SU-DHL-6 (cell line): ENCODE results near the gene TWNK.

Experiments
- H2AFZ ChIP-seq: fragments of 200-600 bp; sonication (generic); 2 replicates; pipeline ENCODE4 v1.6.1; 2014; ENCODE audit warnings: low read depth, mild to moderate bottlenecking, moderate library complexity, mixed read lengths, antibody characterized with exemption, low read length; ENCODE audit not compliant: severe bottlenecking
- H3F3A ChIP-seq: fragments of 200-600 bp; shearing (Covaris generic); 2 replicates; pipeline ENCODE4 v1.6.0; 2016; ENCODE audit warnings: antibody characterized with exemption, mild to moderate bottlenecking; ENCODE audit not compliant: insufficient read depth
- H3K27ac ChIP-seq: fragments of 200-600 bp; sonication (generic); 2 replicates; pipeline ENCODE4 v1.5.1; 2016; ENCODE audit warnings: low read depth, mild to moderate bottlenecking, low read length, moderate library complexity, mixed read lengths
- H3K27me3 ChIP-seq: fragments of 200-600 bp; sonication (generic), shearing (Covaris generic); 2 replicates; pipeline ENCODE4 v1.6.0; 2014; ENCODE audit warnings: mild to moderate bottlenecking, low read length
- H3K36me3 ChIP-seq: fragments of 200-600 bp; sonication (generic); 2 replicates; pipeline ENCODE4 v1.6.1; 2014; ENCODE audit warnings: mild to moderate bottlenecking, low read length, mixed read lengths
- H3K4me2 ChIP-seq: fragments of 300-600, 200-600 bp; shearing (Covaris generic), sonication (generic); 2 replicates; pipeline ENCODE4 v1.6.0; 2014; ENCODE audit warnings: low read length, low read depth, mild to moderate bottlenecking; ENCODE audit not compliant: poor library complexity, severe bottlenecking
- H3K4me3 ChIP-seq: fragments of 200-600 bp; sonication (generic); 2 replicates; pipeline ENCODE4 v1.5.1; 2014; ENCODE audit warnings: antibody characterized with exemption, low read length, mild to moderate bottlenecking, mixed read lengths; ENCODE audit not compliant: insufficient read depth, poor library complexity, severe bottlenecking
- H3K79me2 ChIP-seq: fragments of 200-600 bp; sonication (generic); 2 replicates; pipeline ENCODE4 v1.6.1; 2014; ENCODE audit warnings: mild to moderate bottlenecking, low read length, moderate library complexity; ENCODE audit not compliant: insufficient read depth
- H3K9ac ChIP-seq: fragments of 200-600 bp; sonication (generic); 2 replicates; pipeline ENCODE4 v1.7.0; 2014; ENCODE audit warnings: mild to moderate bottlenecking, low read length
- H3K9me2 ChIP-seq: fragments of 200-600 bp; sonication (generic); replicated peaks from 2 replicates; pipeline ENCODE4 v1.6.1; 2014; ENCODE audit warnings: low read length; ENCODE audit not compliant: insufficient read depth
- H3K9me3 ChIP-seq: fragments of 200-600 bp; sonication (generic); 2 replicates; pipeline ENCODE4 v1.6.1; 2014; ENCODE audit warnings: low read length, mixed read lengths; ENCODE audit not compliant: insufficient read depth
- H4K20me1 ChIP-seq: fragments of 200-600 bp; sonication (generic); 2 replicates; pipeline ENCODE4 v1.6.1; 2014; ENCODE audit warnings: low read depth, mild to moderate bottlenecking, antibody characterized with exemption, low read length, moderate library complexity, mixed read lengths
- EZH2phosphoT487 ChIP-seq: fragments of 200-600 bp; sonication (generic), shearing (Covaris generic); conservative IDR thresholded peaks from 2 replicates; pipeline ENCODE4 v1.6.1; 2018; ENCODE audit warnings: mild to moderate bottlenecking, antibody characterized with exemption, low read length, moderate library complexity, mixed read lengths
- TF ChIP-seq, protein P1 (sequence below): fragments of 200-600 bp; sonication (generic); IDR thresholded peaks from one replicate; pipeline ENCODE4 v1.5.1; 2017; ENCODE audit warnings: antibody characterized with exemption, mild to moderate bottlenecking, low read length, moderate library complexity; ENCODE audit not compliant: insufficient read depth, poor library complexity, severe bottlenecking

The TWNK gene

DNA sequence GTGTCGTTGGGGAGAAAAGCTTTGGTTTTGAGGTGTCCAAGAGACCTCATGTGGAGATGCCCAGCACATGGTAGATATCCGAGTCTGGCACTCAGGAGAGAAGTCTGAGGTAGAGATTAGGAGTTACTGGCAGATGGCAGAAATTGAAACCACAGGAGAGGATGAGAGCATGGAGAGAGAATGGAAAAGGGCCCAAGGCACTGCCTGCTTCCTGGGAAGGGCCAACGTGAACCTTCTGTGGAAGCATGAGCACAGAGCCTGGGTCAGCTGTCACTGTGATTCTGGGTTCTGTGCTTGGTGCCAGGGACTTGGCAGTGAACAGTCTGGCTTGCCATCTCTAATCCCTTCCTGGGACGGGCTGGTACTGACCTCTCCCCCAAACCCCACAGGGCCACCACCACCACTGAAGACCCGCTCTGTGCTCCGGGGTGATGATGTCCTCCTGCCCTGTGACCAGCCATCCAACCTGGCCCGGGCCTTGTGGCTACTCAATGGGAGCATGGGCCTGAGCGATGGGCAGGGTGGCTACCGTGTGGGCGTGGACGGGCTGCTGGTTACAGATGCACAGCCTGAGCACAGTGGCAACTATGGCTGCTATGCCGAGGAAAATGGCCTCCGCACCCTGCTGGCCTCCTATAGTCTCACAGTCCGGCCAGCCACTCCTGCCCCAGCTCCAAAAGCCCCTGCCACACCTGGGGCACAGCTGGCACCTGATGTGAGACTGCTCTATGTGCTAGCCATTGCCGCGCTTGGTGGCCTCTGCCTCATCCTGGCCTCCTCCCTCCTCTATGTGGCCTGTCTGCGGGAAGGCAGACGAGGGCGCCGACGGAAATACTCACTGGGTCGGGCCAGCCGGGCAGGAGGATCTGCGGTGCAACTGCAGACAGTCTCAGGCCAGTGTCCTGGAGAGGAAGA lies 4.2 kb upstream of the TWNK start:
- no peaks in the 10 kb centered on the region for H3K9me2 ChIP-seq
- H3F3A ChIP-seq, result no peaks in the 10 kb centered on the region; the same call in 1 of the 2 replicates
- H3K79me2 ChIP-seq, result peaks cover 20% of the 10 kb centered on the region
- no peaks in the 10 kb centered on the region for H3K36me3 ChIP-seq
- H3K4me3 ChIP-seq, result no peak overlapping the region
- H3K27ac ChIP-seq, result no peak overlapping the region
- H3K9me3 ChIP-seq, result no peaks in the 10 kb centered on the region
- H3K9ac ChIP-seq, result no peak overlapping the region
- no peak overlapping the region for H3K4me2 ChIP-seq
- H2AFZ ChIP-seq, result no peak overlapping the region
- no peaks in the 10 kb centered on the region for H4K20me1 ChIP-seq
- H3K27me3 ChIP-seq, result no peaks in the 10 kb centered on the region
- TF ChIP-seq, protein P1, sequence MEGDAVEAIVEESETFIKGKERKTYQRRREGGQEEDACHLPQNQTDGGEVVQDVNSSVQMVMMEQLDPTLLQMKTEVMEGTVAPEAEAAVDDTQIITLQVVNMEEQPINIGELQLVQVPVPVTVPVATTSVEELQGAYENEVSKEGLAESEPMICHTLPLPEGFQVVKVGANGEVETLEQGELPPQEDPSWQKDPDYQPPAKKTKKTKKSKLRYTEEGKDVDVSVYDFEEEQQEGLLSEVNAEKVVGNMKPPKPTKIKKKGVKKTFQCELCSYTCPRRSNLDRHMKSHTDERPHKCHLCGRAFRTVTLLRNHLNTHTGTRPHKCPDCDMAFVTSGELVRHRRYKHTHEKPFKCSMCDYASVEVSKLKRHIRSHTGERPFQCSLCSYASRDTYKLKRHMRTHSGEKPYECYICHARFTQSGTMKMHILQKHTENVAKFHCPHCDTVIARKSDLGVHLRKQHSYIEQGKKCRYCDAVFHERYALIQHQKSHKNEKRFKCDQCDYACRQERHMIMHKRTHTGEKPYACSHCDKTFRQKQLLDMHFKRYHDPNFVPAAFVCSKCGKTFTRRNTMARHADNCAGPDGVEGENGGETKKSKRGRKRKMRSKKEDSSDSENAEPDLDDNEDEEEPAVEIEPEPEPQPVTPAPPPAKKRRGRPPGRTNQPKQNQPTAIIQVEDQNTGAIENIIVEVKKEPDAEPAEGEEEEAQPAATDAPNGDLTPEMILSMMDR, result no peak
- TF ChIP-seq EZH2phosphoT487, result no peak

- peaks cover 29% of the 10 kb centered on the region for H3K79me2 ChIP-seq
- H3K9me2 ChIP-seq, result no peaks in the 10 kb centered on the region
- H3K36me3 ChIP-seq, result no peaks in the 10 kb centered on the region
- no peak overlapping the region for H3K4me3 ChIP-seq
- no peaks in the 10 kb centered on the region for H4K20me1 ChIP-seq
- no peak overlapping the region for H3K4me2 ChIP-seq
- H2AFZ ChIP-seq, result no peak overlapping the region
- no peak overlapping the region for H3K9ac ChIP-seq
- H3K9me3 ChIP-seq, result no peaks in the 10 kb centered on the region
- no peaks in the 10 kb centered on the region for H3K27me3 ChIP-seq
- TF ChIP-seq, protein P1, result no peak
- no peak for TF ChIP-seq EZH2phosphoT487
- no peaks in the 10 kb centered on the region; the same call in 1 of the 2 replicates for H3F3A ChIP-seq
- no peak overlapping the region for H3K27ac ChIP-seq
These were observed 3.3 kb upstream of the TWNK start for GRCh38 chr10:100983868-100984671.

DNA sequence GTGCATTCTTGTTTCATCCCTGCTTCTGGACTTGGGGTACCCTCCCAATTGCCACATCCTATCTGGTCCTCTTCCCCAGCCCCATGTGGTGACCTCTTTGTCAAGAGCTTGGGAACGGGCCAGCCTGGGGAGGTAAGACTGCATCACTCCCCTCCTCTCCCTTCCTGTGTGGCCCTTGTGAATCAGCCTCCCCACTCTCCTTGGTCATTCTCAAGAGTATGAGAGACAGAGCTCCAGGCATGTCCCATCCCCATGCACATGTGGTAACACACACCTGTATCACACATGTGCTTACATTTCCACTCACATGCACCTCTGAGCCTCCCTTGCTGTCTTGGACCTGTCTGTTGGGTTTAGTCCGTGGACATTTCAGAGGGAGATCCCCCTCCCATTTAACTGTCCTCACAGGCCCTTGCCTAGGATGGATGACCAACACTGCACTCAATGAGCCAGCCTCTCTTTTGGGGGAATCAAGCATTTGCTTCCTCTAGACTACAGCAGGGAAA lies 2.6 kb upstream of the TWNK start:
- TF ChIP-seq, protein P1, result no peak
- TF ChIP-seq EZH2phosphoT487, result no peak

More for the DNA sequence above, 2.6 kb upstream of the TWNK start:
- no peaks in the 10 kb centered on the region; the same call in 1 of the 2 replicates for H3F3A ChIP-seq
- no peaks in the 10 kb centered on the region for H3K27me3 ChIP-seq
- H3K4me2 ChIP-seq, result no peak overlapping the region
- no peak overlapping the region for H3K9ac ChIP-seq
- H4K20me1 ChIP-seq, result no peaks in the 10 kb centered on the region
- H3K79me2 ChIP-seq, result peaks cover 36% of the 10 kb centered on the region
- no peaks in the 10 kb centered on the region for H3K36me3 ChIP-seq
- no peaks in the 10 kb centered on the region for H3K9me2 ChIP-seq
- no peak overlapping the region for H2AFZ ChIP-seq
- H3K4me3 ChIP-seq, result no peak overlapping the region
- no peak overlapping the region for H3K27ac ChIP-seq
- no peaks in the 10 kb centered on the region for H3K9me3 ChIP-seq
